VCaP (cell line): ENCODE measurements around the gene CTNNA3.
"Not testable (repeated sequence)": the region's sequence is repeated elsewhere in the genome, so short reads cannot be mapped to it uniquely, and the experiment has no call there.

Experiments
- H3K27ac ChIP-seq: fragments of 450-650 bp; 2 replicates; pipeline ENCODE4 v1.5.1; 2017
- TF ChIP-seq, protein P1 (sequence below): fragments of 450-650 bp; conservative IDR thresholded peaks from 2 replicates; pipeline ENCODE4 v1.5.1; 2017; ENCODE audit warnings: mild to moderate bottlenecking, moderate library complexity

CTNNA3 gene

DNA sequence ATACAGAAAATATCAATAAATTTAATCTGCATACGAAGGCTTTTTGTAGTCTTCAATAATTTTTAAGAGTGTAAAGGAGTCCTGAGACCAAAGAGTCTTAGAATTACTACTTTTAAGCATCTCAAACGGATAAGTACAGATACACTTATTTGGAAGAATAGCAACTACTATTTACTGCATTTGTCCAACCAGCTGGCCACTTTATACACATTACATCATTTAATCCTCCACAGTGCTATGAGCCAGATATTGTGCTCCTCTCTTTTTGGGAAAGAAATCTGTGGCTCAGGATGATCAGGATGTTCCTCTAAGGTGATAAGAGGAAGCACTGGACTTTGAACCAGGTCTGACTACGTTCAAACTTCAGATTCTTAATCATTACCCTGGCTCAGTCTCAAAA is 1358.8 kb downstream of the CTNNA3 start:
- H3K27ac ChIP-seq: no peak overlapping the region
- TF ChIP-seq, protein P1, sequence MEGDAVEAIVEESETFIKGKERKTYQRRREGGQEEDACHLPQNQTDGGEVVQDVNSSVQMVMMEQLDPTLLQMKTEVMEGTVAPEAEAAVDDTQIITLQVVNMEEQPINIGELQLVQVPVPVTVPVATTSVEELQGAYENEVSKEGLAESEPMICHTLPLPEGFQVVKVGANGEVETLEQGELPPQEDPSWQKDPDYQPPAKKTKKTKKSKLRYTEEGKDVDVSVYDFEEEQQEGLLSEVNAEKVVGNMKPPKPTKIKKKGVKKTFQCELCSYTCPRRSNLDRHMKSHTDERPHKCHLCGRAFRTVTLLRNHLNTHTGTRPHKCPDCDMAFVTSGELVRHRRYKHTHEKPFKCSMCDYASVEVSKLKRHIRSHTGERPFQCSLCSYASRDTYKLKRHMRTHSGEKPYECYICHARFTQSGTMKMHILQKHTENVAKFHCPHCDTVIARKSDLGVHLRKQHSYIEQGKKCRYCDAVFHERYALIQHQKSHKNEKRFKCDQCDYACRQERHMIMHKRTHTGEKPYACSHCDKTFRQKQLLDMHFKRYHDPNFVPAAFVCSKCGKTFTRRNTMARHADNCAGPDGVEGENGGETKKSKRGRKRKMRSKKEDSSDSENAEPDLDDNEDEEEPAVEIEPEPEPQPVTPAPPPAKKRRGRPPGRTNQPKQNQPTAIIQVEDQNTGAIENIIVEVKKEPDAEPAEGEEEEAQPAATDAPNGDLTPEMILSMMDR: no peak

DNA sequence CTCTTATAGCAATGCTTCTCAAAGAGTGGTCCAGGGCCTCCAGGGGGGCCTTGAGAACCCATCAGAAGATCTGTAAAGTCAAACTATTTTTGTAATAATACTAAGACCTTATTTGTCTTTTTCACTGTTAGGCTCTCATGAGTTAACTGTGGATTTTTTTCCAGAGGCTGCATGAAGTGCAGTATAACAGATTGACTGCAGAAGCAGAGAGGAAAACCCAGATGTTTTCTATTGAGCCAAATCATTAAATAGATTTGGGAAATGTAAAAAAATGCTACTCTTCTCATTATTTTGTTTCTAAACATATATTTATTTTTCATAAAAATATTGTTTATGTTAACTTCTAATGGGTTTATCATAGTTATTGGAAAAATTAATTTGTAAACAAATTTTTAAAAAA is 1359.2 kb downstream of the CTNNA3 start:
- H3K27ac ChIP-seq: no peak overlapping the region
- TF ChIP-seq, protein P1: no peak

DNA sequence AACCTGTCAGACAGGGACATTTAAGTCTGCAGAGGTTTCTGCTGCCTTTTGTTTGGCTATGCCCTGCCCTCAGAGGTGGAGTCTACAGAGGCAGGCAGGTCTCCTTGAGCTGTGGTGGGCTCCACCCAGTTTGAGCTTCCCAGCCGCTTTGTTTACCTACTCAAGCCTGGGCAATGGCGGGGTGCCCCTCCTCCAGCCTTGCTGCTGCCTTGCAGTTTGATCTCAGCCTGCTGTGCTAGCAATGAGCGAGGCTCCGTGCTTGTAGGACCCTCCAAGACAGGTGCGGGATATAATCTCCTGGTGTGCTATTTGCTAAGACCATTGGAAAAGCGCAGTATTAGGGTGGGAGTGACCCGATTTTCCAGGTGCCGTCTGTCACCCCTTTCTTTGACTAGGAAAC is 1360.2 kb downstream of the CTNNA3 start:
- H3K27ac ChIP-seq: not testable (repeated sequence)

DNA sequence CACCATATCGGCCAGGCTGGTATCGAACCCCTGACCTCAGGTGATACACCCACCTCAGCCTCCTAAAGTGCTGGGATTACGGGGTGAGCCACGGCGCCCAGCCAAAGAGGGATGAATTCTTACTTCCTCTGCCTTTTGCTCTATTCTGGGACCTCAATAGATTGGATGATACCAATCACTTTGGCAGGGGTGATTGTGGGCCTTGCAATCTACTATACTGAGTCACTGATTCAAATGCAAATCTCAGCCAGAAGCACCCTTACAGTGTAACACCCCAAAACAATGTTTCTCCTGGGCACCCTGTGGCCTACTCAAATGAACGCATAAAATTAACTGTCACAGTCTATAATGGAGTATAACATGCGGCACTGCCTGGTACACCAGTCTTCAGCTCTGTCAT is 1366.8 kb downstream of the CTNNA3 start:
- TF ChIP-seq, protein P1: no peak
- H3K27ac ChIP-seq: no peak overlapping the region

DNA sequence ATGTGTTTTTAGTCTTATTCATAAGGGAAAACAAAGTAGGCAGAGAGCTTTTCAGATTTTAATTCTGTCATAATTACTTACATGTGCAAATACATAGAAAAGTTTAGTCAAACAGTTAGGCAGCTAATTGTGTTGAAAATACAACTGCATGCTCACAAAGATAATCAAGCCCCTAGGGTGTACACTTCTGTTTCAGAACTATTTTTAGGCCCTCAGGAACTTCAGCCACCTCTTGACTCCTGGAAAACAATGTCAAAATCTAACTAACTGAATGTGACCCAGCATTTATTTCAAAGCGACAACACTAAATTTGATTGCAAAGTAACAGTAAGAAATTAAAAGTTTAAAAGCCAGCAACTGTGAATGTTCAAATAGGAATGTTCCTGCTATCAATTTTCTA is 1369.1 kb downstream of the CTNNA3 start:
- H3K27ac ChIP-seq: no peak overlapping the region
- TF ChIP-seq, protein P1: no peak

DNA sequence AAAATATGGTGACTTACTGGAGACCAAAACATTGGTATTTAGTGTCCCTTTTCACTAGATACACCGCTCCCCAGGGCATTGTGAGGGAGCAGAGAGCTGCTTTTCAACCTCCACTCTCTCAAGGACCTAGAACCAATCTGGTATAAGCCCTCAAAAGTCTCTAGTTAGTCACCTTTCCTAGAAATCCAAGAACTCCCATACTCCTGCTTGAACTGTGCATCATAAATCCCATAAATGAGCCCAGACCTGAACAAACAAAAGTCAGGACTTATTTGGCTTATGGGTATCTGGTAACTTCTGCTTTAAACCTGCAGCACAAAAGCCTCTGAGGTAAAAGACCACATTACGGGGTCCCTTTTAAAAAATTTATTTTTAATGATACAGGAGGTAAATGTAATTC is 1373.2 kb downstream of the CTNNA3 start:
- peak overlapping the region; percentile 48; the same call in 1 of the 2 replicates for H3K27ac ChIP-seq
- TF ChIP-seq, protein P1: no peak

DNA sequence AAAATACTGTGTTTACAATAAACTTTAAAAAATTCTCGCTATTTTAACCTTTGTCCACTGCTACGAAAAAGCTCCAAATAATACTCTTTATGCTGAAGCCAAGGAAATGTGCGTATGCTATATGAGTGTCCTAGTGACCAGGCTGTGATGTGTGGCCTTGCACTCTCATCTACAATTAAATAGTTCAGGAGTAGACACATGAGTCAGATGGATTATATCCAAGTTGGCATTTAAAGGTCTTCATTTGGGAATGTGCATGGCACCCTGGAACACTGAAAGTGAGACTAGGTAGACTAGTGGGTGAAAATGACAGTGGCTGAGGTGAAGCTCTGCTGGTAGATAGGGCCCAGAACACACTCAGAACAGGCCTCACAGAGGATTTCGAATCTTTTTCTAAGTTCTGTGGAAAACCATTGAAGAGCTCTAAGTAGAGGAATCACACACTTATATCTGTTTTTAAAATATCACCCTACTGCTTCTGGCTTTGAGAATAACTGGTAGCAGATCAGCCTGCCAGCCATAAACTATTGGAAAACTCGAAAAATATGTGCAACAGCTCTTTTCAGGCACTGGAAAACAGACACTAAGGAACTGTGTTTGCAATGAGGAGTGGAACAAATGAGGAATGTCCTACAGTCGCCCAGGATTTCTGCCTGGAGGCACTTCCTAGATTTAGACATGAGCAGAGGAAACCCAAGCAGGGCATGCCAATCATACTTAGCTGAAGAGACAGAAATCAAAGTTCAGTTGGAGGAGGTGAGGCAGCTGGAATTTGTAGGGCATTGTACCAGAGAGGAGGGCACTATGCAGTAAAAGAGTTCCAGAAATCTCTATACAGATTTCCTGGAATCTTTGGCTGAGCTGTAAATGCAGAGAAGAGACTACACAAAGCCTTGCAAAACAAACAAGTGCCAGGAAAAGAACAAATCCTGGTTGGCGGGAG is 1374.0 kb downstream of the CTNNA3 start:
- peak overlapping the region; percentile 48 for H3K27ac ChIP-seq
- TF ChIP-seq, protein P1: no peak

DNA sequence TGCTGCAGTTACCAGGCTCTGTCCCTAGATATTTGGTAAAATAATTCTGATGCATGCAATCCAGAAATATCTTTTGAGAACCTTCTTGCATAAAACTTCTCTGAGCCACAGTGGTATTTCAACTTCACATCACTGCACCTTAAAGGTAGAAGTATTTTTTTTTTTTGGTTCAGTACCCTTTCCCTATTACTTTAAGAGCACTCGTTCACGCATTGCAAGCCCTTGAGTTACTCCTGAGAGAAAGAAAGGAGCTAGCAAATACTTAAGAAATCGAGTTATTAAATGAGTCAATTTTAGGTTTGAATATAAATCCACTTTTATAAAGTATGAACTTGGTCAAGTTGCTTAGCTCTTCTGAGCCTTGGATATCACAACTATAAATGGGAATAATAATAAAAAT is 1377.2 kb downstream of the CTNNA3 start:
- TF ChIP-seq, protein P1: no peak
- no peak overlapping the region for H3K27ac ChIP-seq
